GM18505 (cell line): ENCODE measurements around the gene MX1.

Experiments used
- ATAC-seq: cut with Tn5 transposase; IDR thresholded peaks from one replicate; pipeline ENCODE4 v1.9.1; 2021; ENCODE audit not compliant: unreplicated experiment
- POLR2A ChIP-seq: IDR thresholded peaks from 4 replicates; pipeline ENCODE4 v1.6.1; 2011; ENCODE audit warnings: borderline replicate concordance; ENCODE audit not compliant: insufficient read depth, insufficient read length; ENCODE audit errors: extremely low read depth

Gene MX1

DNA sequence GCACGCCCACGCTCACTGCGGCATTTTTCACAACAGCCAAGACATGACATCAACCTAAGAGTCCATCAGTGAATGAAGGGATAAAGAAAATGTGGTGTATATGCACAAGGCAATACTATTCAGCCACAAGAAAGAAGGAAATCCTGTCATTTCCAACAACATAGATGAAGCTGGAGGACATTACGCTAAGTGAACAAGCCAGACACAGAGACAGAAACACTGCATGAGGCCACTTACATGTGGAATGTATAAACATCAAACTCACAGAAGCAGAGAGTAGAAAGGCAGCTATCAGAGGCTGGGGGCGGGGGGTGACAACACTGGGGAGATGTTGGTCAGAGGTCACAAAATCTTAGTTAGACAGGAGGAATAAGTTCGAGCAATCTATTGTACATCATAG is 61.0 kb downstream of the MX1 start:
- TF ChIP-seq POLR2A, result no peak
- ATAC-seq, result no peak

DNA sequence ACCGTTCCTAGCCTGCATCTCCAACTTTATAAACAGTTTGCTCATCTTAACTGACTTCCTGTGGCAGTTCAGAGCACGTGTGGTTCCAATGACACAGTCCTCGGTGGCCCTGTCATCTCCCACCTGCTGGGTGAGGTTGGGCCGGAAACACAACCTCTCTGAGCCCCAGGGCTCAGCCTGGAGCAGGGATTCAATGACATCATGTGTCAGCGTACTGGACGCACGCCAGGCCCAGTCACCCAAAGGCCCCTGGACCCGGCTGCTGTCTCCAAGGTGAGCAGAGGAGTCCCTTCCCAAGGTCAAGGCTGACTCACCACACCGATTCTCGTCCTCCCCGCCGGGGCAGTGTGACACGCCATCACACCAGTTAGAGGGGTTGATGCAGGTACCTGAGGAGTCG is 62.0 kb downstream of the MX1 start:
- no peak for ATAC-seq
- no peak for TF ChIP-seq POLR2A

DNA sequence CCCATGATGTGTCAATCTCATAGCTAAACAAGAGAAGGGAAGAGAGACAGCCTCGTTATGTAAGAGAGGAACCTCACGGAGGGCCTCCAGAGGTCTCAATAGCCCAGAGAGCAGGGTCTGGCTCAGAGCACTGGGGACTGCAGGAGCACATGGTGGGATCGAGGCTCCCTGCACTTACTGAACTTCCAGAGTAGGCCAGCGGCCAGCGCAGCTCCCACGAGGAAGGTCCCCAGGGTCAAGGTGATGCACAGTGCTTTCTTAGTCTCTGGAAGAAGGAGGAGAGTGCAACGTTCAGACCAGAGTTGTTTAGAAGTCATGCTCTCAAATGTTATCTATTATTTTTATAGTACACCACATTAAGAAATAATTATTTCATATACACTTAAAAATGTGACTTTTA is 63.3 kb downstream of the MX1 start:
- no peak for TF ChIP-seq POLR2A
- no peak for ATAC-seq

DNA sequence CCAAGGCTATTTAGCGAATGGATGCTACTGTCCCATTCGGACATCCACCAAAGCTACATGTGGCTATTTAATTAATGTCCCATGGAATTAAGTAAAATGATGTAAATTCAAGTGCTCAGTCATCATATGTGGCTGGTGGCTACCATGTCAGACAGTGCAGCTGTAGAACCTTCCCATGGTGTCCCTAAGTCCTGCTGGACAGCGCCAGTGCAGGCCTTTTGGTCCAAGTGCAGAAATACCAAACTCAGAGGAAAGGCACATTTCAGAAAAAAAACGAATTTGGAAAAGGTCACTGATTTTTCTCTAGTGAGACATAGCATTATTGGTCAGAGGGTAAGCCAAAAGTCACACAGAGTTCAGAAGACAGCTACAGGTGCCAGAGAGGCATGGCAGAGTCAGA is 64.3 kb downstream of the MX1 start:
- no peak for TF ChIP-seq POLR2A
- ATAC-seq, result no peak

DNA sequence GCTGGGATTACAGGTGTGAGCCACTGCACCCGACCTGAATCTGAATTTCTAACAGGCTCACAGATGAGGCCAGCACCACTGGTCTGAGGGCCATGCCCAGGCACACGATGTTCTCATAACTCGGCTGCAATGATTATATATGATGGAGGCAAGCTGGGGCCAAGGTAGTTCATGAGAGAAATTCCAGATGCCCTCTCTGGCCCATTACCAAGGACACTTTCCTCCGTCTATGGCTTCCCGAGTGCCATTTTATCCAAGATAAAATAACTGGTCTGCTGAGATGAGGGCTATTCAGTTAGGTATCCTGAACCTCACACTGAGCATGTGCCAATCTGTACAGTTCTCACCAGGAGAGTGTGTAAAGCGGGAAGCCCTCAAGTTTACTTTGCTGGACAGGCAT is 65.4 kb downstream of the MX1 start:
- ATAC-seq, result no peak
- no peak for TF ChIP-seq POLR2A

DNA sequence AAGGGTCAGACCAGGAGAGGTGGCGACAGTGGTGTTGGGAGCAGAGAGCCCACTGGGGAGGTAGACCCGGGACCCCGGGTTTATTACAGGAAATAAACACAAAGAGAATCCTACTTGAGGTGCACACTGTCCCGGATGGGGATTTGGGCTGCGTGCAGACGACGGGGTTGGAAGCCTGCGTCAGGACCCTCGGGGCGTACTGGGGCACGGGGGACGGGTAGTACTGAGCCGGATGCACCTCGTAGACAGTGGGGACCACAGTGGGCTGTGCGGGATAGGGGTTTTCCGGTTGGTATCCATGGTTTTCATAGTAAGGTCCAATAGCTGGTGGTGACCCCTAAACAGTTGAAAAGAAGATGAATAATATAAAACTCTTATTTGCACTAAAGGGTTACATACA is 68.2 kb downstream of the MX1 start:
- no peak for ATAC-seq
- no peak for TF ChIP-seq POLR2A

DNA sequence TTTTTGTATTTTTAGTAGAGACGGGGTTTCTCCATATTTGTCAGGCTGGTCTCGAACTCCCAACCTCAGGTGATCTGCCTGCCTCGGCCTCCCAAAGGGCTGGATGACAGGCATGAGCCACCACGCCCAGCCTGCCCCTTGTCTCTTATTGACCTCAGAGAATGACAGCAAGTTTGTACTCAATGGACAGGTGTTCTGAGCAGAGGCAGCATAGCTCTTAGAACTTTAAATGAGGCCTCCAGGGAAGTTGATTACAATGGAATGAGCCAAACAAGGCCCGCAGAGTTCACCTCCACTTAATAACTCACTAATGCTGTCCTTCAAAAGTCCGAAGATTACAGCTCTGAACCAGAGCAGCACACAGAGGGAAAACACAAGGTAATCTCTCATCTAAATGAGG is 71.0 kb downstream of the MX1 start:
- TF ChIP-seq POLR2A, result no peak
- ATAC-seq, result no peak

DNA sequence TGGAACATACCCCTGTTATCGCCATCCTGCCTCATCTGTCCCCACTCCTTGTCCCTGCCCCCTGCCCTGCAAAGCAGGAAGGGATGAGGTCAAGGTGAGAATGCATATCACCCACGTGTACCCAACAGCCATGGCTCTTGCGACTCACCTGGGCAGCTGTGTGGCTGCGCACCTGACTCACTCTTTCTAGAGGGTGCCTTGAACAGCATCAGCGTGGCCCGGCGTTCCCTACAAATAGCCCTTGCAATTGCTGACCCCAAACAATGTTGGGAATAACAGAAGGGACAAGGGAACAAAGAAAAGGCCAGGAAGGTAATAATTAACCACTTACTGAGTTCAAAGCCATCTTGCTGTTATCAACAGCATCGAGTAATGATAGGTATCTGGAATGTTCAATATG is 71.7 kb downstream of the MX1 start:
- no peak for ATAC-seq
- no peak for TF ChIP-seq POLR2A

DNA sequence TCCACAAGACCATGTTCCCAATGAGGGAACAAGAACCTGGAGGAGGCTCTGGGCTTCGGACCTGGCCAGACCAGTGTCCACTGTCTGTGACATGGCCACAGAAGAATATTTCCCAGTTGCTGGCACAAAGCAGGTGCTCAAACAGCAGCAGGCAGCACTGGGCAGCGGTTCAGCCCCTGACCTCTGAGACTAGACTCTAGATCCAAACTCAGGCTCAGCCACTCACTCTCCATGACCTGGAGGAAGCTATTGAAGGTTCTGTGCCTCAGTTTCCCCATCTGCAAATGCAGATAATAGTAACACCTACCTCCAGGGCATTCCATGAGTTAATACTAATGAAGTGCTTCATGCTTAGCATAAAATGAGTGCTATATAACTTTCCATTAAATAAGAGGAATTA is 73.9 kb downstream of the MX1 start:
- no peak for TF ChIP-seq POLR2A
- no peak for ATAC-seq

DNA sequence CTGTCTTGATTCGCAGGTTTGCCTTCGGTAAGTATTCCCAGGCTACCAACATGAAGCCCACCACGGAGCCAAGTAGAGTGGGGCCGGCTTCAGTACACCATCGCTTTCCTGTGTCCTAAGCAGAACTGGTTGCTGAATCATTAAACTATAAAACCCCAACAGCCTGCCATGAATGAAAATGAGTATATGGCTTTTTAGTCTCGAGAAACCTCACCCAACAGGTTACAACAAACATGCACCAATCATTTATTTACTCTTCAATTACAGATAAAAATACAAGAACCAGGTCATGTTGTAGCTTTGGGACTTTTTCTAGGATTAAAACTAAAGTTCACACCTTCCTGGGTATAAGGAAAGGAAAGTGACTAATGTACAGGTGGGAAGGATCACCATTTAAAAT is 74.3 kb downstream of the MX1 start:
- TF ChIP-seq POLR2A, result no peak

DNA sequence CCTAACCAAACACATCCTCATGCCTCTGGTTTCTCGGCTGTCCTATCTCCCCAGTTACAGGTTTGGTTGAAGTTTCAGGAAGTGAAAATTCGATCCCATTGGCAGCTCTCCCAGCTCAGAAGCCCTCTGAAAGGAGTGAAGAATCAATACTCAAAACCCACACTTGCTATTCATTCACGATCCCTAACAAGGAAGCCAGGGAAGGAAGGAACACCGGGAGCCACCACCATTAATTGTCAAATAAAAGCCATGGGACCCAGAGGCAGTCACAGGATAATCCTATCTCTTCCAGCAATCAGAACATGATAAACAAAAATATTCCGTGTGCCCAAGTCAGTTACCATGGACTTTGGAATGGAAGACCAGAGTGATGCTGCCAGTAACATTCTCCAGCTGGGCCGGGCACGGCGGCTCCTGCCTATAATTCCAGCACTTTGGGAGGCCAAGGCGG is 74.9 kb downstream of the MX1 start:
- no peak for TF ChIP-seq POLR2A
- no peak for ATAC-seq

More for the DNA sequence above, 74.3 kb downstream of the MX1 start:
- ATAC-seq, result no peak

DNA sequence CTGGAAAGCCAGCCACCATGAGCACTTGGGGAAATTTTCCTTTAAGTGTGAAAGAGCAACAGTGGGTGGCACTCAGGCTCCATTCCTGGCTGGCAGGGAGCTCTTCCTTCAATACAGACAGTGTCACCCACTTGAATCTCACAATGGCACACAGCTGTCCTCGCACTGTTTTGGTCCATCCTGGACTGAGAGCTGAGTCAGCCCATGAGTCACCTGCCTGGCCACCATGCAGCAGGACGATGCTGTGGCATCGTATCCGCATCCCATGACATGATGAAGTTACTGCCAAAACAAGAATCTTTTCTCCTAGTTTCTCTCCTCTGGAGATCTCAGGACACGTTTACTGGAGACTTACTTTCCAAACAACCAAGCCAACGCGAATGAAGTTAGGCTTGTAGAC is 75.9 kb downstream of the MX1 start:
- TF ChIP-seq POLR2A, result no peak
- no peak for ATAC-seq

DNA sequence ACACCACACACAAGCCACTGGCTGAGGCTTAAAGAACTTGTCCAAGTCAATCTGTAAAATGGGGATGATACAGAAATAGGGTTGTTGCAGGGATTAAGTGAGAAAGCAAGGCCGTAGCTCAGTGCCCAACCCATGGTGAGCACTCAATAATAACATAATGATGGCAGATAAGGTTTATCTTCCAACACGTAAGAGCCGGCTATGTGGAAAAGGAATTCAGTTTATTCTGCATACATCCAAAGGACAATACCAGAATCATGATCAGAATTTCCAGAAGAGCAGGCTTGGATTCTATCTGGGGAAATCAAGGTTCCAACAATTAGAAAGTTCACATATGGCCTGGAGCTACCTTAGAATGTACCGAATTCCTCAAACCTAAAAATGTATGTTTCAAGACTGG is 77.3 kb downstream of the MX1 start:
- ATAC-seq, result no peak
- TF ChIP-seq POLR2A, result no peak

DNA sequence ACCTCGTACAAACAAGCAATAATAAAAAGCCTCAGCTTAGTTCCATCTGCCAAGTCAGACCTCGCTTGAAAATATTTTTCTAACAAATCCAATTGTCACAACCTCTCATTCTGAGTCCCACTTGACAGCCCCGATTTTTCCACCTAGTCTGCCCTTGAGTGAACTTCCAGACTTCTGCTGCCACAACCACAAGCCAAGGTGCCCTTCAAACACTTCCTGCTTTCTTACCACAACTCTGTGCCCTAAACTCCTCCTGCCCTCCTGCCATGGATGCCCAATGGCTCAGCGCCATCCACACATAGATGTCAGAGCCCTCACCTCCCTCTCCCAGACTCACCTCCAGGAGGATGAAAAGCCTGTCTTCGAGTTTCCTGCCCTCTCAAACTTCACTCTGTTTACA is 78.0 kb downstream of the MX1 start:
- TF ChIP-seq POLR2A, result no peak

DNA sequence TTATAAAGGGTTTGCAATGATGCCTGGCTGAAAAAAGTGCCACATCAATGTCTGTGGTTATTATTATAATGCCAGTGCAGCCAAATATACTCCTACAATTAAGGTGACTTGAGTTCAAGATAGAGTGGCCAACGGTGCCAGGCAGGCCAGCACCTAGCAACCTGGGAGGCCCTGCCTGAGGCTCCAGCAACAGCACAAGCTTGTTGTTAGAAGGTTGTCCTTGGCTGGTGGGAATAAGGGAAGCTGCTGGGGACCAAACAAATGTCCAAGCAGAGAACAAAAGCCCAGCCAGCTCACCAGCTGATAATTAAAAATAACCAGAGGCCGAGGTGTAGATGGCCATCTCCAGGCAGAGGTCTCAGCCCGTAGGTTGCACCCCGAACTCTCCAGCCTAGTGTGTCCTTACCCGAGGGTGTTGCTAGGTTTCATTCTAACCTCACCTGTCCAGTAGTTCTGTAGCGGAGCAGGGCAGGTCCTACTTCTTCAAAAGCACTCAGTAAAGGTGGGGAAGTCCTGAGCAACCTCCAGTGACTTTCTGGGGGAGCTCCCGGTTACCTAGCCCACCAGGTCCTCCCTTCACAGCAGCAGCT is 80.1 kb downstream of the MX1 start:
- ATAC-seq, result no peak
- TF ChIP-seq POLR2A, result no peak

More for the DNA sequence above, 78.0 kb downstream of the MX1 start:
- no peak for ATAC-seq

DNA sequence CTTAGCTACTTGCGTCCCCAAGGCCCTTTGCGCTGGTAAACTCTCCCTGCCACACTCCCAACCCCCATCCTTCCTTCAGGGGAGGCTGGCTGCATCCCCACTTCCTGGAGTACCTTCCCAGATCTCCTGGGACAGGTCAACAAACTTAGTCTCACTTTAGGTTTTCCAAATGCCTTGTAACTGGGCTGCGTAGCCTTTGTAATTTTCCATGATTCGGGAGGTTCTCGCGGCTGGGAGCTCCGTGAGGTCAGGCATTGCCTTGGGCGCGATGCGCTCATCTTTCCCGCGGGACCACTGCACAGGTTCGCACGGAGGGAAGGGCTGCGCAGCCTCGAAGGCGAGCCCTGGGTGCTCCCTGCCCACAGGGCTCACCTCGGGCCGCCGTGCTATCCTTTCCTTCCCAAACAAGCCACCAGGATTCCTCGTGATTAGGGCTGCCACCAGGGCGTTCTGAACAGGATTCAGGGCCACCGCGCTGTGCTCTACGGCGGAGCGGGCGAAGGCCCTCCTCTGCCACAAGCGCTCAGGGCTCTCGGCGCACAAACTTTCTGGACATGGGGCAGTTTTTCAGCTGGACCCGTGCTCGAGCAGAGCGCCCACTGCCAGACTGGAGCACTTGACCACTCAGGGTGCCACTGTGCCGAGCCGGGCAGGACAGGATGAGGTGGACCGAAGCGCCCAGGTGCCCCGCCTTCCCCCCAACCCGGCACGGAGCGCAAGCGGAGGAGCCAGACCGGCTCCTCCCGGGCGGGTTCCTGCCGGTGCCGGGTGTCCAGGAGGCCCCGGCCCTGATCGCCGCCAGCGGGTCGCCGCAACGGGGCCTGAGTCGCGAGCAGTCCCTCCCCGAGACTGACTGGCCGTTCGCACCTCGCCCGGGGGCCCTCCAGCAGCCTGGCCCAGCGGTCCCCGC is 80.8 kb downstream of the MX1 start:
- no peak for ATAC-seq
- no peak for TF ChIP-seq POLR2A
